Stimulated activated CD4-positive, alpha-beta T cell treated with anti-CD3 and anti-CD28 coated beads, TNF-alpha, amount 100 ng/mL, for 24 hours (primary cell): ENCODE measurements around the gene PRKN.
A peak's percentile ranks its signal among the peaks of the same experiment; 100 is the strongest.

ENCODE experiments used
- DNase-seq, 3 experiments: peaks; one replicate each; pipeline ENCODE4 v3.0.0-alpha.2; 2020; ENCODE audit warnings: low read depth in 3 of 3

Gene PRKN

DNA sequence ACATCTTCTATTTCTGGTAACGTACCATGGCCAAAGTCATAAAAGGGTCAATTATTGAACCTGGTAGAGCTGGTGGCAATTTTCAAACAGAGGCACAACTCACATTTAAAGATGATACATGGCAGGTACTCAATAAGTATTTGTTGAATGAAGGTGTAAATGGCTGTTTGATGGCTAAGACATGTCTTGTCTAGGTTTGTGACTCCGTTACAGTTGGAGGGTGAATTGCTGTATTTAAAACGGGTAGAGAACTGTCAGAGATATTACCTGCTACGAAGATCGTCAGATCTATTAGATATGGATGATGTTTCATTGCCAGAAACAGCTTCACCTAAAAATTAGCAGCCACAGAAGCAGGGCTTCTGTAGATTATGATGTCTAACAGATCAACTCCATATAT lies 601.9 kb downstream of the PRKN start:
- DNase-seq = no peak

DNA sequence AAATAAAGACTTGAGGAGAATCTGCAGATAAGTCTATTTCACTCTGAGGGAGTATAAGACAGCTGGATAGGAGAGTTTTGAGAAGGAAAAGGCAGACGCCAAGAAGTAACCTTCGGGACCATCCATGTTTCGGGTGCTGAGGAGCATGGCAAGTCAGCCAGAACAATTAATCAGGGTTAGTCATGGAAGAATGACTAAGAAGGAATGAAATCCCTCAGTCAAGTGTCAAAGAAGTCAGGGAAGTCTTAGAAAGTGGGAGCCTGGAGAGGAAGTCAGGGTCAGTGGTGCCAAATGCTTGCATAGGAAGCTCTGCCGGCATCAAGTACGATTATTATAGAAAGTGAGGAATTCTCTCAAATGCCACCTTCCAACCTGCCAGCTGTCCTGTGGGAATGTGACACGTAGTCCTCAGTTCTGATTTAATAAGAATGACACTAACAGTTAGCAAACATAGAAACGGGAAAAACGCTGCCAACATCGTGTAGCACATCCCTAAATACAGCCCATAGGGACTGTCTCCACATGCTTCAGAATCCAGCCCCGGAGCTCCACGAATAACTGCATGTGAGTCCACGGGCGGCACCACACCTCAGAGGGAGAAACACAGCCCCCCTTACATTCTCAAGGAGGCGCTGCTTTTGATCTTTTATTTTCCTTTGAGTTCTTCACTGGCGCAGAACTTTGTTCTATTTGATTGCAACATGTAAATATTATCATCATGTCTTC lies 602.7 kb downstream of the PRKN start:
- DNase-seq = no peak

DNA sequence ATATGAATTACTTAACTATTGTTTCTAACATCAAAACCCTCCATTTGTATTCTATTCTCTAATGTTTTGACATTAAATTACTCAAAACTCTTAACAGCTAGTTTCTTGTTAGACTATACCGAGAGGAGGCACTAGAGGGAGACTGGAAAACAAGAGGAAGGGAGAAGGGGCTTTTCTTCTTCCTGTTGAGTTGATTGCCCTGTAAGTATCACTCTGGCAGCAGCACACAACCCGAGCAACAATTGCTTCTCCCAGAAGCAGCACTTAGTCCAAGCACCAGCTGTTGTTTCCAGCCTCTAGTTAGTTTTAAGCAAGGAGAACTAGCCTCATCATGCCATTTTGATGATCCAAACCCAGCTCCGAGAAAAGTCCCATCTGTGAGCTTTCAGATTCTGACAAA lies 603.8 kb downstream of the PRKN start:
- DNase-seq = no peak

DNA sequence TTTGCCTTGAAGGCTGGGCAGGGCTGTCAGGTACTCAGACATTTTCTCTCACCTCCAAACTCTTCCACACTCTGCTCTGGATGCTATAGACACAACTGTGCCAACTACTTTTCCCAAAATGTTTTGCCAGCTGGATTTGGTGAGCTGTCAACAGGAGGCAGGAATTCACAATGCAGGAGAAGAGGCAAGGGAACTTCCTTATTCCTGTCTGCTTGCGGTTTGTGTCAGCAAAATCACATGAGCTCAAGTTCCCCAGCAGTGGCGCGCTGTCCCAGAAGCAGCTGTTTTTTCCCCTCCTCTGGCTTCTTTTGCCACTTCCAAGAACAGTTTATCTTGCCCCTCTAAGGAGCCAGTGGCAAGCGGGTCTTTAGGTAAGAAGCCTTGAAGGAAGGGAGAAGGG lies 608.2 kb downstream of the PRKN start:
- DNase-seq = no peak

DNA sequence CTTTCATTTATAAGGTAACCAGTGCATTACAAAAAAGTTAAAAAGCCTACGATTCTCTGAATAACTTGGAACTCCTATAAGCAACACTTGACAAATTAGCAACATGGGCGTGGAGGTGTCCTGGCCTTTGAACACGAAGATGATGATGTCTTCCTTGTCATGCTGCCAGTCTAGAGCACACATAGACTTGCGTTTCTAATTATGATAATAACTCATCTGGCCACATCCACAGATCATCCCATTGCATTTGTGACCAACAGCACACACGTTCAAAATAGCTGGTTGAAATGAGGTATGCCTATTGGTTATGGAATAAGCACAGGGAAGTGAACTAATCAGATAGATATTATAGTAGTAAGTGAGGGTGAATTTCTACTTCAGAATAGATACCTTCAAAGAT lies 608.9 kb downstream of the PRKN start:
- no peak for DNase-seq

DNA sequence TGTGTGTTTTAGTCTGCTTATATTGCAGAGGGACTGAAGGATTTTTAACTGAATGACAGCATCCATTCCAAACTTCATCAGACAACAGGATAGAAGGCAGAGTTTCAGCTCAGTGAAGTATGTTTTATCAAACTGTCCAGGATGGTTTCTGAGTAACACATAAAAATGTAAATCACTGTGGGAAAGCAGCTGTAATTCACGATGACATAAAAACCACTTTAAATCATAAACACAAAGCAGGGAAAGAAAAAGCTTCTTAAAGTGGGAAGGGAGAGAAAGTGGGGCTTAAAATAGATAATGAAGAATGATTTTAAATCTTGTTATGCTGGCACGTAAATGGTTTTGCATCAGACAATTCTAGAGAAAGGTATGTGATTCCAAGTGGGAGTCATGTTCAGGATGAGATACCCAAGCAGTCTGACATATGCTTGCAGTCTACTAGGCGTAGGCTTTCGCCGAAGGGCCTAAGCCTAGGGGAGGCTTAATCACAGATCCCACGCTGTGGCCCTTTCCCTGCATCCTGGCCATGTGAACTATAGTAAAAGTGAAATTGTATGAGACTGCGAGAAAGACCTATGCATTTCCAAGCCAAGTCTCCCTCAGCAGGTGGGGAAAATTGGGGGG lies 610.6 kb downstream of the PRKN start:
- no peak for DNase-seq

DNA sequence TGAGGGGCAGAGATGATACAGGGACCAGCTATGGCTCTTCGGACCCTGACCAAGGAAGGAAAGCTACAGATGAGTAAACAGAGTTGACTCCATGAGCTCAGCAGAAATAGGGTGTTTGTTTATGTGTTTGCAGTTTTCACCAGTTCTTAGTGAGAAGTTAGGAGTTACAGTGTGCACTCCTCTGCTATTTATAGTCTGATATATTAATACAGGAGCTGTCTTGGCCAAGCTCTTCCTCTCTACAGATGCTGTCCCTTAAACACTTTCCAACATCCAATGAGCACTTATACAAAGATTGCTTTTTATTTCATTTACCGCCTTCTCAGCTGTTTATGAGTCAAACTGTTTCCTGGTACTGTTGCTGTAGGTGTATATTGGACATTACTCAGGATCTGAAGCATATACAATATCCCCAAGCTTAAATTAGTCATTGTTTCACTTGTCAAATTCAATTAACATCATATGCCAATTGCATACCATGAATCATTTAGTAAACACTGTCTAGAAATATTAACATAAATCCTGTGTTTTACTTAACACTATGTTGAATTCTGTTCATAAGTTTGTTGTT lies 618.0 kb downstream of the PRKN start:
- no peak for DNase-seq

DNA sequence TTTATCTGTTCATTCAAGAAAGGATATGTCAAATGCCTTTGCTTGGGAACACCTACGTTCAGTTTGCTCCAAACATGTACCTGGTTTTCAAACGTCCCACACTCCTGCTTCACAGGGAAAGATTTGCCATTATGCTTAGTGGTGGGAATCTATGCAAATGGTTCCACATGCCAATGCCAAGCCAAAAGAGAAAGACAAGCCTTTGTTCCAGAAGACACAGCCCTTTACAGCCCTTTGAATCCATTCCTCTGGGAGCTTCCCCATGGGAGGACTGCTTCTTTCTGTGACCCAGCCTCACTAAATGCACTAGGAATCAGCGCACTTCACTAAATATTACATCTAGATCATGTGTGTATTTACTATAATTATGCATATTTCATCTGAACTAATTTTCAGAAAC lies 619.5 kb downstream of the PRKN start:
- no peak for DNase-seq

DNA sequence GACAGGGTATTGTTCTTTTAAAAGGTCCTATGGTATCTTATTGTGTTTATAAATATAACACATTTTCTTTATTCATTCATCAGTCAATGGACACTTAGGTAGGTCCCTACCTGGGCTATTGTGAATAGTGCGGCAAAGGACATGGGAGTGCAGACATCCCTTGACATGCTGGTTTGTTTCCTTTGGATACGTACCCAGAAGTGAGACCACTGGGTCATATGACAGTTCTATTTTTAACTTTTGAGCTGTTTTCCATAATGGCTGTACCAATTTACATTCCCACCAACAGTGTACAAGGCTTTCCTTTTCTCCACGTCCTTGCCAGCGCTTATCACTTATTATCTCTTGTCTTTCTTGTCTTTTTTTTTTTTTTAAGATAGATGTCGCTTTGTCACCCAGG lies 627.5 kb downstream of the PRKN start:
- no peak for DNase-seq

DNA sequence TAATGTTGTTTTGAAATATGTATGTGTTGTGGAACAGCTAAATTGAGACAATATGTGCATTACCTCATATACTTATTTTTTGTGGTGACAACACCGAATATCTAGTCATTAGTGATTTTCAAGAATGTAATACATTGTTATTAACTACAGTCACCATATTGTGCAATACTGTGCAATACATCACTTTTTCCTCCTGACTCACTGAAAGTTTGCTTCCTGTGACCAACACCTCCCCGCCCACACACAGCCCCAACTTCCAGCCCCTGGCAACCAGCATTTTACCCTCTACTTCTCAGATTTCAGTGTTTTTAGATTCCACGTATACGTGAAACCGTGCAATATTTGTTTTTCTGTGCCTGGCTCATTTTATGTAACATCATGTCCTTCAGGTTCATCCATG lies 627.9 kb downstream of the PRKN start:
- peak in 1 of 3 experiments; percentile 40 for DNase-seq

DNA sequence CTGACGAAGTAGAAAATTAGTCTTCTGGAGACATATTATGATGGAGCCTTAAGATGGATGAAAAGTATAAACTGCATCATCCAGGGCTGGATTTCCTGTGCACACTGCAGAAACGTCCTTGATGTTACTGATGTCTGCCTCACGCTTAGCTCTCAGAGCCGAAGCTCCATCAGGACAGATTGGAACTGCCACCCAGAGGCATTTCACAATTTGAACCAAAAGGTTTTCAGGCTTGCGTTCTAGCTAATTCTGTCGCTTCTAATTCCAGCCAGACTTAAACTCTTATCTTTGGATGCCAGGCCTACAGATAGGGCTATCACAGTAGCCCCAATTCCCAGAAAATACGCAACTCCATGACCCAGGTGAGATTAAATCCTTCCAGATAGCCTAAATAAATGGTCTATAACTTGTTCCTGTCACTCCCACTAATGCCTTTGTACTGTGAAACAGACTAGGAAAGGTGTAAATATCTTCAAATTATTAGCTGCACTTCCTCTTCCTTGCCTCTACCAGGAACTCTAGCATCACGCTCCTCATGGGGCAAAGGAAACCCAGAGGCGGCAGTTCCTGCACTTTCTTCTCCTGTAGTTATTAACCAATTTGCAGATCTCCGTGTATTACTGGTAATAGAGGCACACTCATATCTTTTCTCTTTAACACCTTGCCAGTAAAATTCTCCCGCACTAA lies 634.6 kb downstream of the PRKN start:
- DNase-seq = no peak

DNA sequence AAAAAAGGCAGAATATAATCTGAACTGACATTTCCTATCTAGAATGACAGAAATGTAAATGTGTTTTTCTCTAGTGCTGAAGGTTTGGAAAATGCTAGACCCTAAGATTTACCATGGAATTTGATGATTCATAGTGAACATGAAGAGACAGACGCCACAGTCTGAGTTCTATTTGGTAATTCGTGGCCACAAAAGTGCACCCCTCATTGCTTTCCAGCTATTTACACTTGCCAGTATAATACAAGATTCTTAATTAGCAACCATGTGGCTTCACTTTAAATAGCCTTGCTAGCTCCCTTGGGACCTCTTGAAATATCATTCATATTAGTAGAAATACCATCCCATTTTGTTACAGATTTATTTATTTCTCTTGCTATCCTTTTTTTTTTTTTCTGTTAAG lies 636.8 kb downstream of the PRKN start:
- DNase-seq = no peak

DNA sequence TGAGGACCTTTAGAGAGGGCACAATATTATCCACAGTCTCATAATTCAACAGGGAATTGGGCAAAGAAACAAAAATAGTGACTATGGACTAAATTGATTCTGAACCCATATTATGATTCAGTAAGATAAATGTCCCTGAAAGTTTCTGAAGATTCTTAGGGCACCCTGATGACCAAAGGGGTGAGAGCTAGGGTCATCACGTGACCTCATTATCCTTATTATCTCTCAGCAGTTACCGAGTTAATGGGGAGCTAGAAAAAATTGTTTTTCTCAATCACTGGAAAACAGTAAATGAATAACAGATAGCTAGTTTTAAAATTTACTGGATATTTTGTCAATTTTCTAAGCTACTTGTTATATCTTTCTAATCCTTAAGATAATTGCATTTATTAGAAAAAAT lies 639.5 kb downstream of the PRKN start:
- DNase-seq = no peak

DNA sequence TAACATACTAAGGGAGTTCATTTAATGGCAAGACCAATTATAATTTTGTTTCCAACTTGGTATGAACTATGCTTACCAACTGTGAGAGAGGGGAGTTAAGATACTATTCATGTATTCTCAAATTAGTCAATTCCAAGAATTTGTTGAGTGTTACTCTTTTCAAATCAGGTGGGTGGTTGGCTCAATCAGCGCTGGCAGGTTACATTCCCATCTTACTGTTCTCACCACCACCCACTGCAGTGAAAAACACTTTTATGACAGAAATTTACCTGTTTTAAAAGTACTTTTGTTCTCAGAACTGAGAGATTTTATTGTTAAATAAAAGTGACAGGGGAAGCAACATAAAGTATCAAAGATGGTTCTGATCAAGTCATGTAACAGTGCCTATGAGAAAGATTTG lies 642.0 kb downstream of the PRKN start:
- no peak for DNase-seq

DNA sequence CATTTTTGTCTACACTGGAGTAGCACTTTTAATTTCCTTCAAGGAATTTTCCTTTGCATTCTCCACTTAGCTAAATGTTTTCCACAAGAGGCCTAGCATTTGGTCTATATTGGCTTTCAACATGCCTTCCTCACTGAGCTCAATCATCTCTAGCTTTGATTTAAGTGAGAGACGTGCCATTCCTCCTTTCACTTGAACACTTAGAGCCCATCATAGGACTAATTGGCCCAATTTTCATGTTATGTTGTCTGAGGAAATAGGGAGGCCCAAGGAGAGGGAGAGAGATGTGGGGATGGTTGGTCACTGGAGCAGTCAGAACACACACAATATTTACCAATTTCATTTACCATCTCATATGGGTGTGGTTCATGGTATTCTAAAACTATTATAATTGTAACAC lies 645.0 kb downstream of the PRKN start:
- no peak for DNase-seq

DNA sequence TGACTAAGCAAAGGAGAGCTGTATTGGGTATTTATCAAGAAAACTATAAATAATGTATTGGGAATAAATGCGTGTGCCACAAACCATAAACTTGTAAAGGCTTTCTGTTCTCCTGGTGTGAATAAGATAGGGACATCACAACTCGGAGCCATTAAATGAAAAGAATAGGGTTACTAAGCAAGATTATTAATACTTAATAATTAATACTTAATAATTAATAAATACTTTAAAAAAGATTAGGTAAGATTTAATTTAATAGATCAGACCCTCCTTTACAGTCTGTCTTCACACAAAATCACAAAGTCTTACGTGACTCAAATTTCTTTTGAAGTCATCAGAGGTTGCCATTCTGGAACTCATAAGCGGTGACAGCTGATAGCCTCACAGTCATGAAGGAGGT lies 648.9 kb downstream of the PRKN start:
- no peak for DNase-seq

DNA sequence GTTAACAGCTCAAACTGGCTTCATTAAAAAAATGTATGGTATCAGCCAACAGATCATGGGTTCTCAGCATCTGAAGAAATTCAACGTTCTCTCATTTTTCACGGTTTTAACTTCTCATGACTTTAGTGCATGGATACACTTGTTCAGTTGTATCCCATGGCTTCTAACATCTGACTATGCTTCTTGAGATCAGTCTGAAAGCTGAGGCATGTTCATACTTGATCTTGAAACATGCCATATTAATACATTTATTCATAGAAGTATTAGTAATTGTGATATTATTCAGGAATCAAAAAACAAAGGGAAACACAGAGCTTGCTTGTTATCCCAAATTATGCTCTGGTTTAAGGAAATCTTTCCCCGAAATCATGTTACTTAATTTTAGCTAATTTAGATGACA lies 649.4 kb downstream of the PRKN start:
- DNase-seq = no peak

DNA sequence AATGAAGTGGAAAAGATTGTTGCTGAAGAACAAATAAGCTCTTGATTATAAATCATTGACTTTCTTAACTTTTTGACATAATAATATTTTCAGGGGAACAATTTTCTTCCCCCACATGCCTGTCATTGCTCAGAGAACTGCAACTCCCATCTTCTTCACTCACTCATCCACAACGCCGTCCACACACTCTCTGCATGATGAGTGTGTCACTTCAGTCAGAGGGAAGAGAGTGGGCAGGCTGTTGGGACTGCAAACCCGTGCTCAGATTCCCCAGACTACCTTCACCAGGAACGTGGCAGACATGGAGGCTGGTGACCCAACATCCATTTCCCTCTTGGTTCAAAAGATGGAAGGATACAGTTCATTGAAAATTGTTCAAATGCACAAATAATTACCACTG lies 650.8 kb downstream of the PRKN start:
- no peak for DNase-seq

DNA sequence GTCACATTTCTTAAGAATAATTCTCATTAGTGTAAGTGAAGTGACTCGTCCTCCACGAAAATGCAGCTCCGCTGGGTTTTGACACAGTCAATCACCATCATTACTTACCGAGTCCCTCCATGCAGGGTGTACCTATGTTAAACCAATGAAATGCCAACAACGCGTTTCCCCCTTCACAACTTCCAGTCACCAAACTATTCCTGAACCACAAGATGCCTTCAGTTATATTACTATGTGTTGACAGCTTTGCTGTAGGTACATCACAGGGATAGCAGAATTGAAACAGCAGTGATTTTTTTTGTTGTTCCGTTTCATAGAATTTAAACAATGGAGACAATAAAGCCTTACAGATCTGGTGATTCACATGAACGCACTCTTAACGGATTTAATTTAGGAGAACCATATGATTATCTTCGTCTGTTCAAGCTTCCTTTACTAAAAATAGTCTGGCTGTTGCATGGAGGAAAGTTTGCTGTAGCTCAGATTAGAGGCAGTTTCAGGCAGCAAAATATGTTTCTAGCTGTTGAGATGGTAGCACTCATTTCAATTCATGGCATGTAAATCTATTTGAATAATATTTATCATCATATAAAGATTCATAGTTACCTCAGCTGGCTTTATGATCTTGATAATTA lies 652.8 kb downstream of the PRKN start:
- DNase-seq = no peak

DNA sequence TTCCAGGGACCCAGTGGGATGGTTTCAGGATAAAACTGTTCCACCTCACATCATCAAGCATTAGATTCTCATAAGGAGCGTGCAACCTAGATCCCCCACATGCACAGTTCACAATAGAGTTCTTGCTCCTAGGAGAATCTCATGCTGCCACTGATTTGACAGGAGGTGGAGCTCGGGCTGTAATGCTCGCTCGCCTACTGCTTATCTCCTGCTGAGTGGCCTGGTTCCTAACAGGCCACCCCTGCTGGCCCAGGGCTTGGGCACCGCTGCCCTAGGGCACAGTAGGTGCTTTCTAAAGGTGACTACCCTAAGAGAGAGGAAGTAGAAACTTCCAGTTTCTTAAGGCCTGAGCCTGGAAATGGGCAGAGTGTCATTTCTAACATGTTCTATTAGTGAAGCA lies 656.9 kb downstream of the PRKN start:
- no peak for DNase-seq

DNA sequence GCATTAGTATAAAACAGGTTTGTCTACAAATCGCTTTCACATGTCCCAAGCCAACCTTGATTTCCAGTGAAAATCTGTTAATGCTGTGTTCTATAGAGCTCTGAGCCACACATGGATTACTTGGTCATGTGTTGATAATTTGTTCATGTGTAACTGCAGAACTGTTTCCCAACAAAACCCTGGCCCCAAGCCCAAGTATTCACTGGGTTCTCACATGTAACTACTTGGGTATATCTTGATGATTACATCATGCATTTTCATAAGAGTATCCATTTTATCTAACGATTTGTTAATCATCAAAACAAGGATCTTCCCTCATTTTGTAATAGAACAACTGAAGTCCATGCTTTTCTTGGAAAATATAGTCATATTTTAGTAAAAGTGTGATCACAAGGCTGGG lies 657.6 kb downstream of the PRKN start:
- DNase-seq = no peak

DNA sequence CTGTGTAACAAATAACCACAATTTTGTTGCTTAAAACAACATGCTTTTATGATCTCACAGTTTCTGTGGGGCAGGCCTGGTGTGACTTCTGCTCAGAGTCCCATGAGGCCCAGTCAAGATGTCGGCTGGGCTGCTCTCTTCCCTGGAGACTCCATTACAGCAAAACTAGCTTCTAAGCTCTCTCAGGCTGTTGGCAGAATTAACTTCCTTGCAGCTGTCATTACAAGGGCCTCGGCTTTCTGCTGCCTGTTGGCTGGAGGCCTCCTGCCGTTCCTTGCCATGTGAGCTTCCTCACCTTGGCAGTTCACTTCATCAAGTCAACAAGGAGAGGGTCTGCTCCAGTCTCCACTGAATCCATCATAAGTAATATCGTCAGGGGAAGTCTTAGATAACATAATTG lies 659.2 kb downstream of the PRKN start:
- DNase-seq = no peak

DNA sequence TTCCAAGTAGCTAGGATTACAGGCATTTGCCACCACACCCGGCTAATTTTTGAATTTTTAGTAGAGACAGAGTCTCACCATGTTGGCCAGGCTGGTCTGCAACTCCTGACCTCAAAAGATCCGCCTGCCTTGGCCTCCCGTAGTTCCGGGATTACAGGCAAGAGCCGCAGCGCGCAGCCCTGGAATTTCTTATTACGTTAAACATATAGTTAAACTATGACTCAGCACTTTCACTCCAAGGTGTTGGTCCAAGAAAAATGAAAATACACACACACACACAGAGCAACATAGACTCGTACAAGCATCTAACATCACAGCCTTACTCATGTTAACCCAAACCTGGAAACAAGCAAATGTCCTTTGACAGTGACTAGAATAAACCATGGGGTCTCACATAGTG lies 663.9 kb downstream of the PRKN start:
- DNase-seq = no peak
